ENCODE measurements around the gene TYR.
"Not testable (repeated sequence)": the region's sequence is repeated elsewhere in the genome, so short reads cannot be mapped to it uniquely, and the experiment has no call there.

DNA sequence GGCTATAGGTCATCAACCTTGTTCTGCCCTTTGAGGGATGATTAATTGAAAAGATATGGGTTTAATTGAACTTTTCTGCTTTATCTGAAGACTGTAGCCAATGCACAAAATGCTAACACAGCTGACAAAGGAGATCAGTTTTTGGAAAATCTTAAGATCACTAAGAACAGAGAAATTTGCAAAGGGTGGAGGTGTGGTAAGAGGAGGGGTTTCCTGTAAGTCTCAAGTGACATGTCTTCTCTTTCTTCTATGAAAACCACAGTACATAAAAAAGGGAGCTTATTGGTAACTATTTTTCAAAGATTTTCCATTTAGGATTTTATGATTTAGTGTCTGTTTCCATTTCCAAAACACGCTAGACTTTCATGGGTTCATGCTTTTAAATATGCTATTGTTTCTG, 108.9 kb downstream of the TYR start:
- TF ChIP-seq POLR2AphosphoS5 (IDR thresholded peaks at IDR 0.05) = not testable (repeated sequence)
- TF ChIP-seq, protein P1, sequence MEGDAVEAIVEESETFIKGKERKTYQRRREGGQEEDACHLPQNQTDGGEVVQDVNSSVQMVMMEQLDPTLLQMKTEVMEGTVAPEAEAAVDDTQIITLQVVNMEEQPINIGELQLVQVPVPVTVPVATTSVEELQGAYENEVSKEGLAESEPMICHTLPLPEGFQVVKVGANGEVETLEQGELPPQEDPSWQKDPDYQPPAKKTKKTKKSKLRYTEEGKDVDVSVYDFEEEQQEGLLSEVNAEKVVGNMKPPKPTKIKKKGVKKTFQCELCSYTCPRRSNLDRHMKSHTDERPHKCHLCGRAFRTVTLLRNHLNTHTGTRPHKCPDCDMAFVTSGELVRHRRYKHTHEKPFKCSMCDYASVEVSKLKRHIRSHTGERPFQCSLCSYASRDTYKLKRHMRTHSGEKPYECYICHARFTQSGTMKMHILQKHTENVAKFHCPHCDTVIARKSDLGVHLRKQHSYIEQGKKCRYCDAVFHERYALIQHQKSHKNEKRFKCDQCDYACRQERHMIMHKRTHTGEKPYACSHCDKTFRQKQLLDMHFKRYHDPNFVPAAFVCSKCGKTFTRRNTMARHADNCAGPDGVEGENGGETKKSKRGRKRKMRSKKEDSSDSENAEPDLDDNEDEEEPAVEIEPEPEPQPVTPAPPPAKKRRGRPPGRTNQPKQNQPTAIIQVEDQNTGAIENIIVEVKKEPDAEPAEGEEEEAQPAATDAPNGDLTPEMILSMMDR (IDR thresholded peaks at IDR 0.05) = not testable (repeated sequence)
